Measurements from ENCODE around the gene CPM. TPM values are rescaled to one million over a fixed set of nuclear protein-coding genes. Genes with fewer than 3 reads are reported as not detected.

CPM gene
- total RNA-seq, 2 experiments from 2014 or later: 0.34 to 0.58 TPM

DNA sequence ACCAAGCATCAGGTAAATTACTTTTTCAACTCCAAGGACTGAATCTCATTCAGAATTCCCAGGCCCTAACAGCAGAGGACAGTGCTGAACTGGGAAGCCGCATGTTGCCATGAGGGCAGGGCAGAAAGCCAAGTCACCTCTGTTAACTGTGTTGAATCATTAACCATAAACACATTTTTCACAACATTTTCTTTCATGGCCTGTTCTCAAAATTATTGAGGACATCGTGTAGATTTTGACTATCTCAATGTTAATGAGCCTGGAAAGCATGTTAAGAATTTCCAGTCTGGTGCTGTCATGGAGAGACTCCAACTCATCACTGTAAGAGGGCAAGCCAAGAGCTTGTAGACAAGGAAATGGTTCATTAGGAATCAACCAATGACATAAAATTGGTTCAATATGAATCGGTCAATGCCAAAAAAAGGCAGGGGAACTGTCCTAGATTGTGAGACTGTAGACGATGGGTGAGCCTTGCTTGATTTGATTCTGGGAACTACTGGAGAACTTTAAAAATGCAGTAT, 33.7 kb downstream of the CPM start:
- H3K4me3 Mint-ChIP-seq: no peak overlapping the region
- no peaks in the 10 kb centered on the region for H3K9me3 Mint-ChIP-seq (ENCODE audit: insufficient read depth)
- no peaks in the 10 kb centered on the region for H3K36me3 Mint-ChIP-seq (ENCODE audit: low read depth)
- POLR2A ChIA-PET: no interaction called here
- H3K27me3 Mint-ChIP-seq (ENCODE audit: low read depth): peaks cover 21% of the 10 kb centered on the region
- DNase-seq: no peak
- no peaks in the 10 kb centered on the region for H3K4me1 Mint-ChIP-seq (ENCODE audit: low read depth)
- no peak overlapping the region for H3K27ac Mint-ChIP-seq
- CTCF ChIA-PET: no interaction called here
- no peak for ATAC-seq

- DNase-seq (no peak), ATAC-seq (no peak)
- ChIA-PET POLR2A (no interaction called here), CTCF (no interaction called here)
- peaks cover 1% of the 10 kb centered on the region for H3K4me1 Mint-ChIP-seq (ENCODE audit: low read depth)
- H3K27me3 Mint-ChIP-seq (ENCODE audit: low read depth): peaks cover 21% of the 10 kb centered on the region
- no peaks in the 10 kb centered on the region for H3K9me3 Mint-ChIP-seq (ENCODE audit: insufficient read depth)
- H3K36me3 Mint-ChIP-seq (ENCODE audit: low read depth): no peaks in the 10 kb centered on the region
- no peak overlapping the region for H3K27ac Mint-ChIP-seq
- H3K4me3 Mint-ChIP-seq: no peak overlapping the region
Measured at GRCh38 chr12:68896881-68897540, 36.0 kb downstream of the CPM start.

- CTCF ChIA-PET: no interaction called here
Measured at GRCh38 chr12:68894276-68894855, 38.6 kb downstream of the CPM start.

DNA sequence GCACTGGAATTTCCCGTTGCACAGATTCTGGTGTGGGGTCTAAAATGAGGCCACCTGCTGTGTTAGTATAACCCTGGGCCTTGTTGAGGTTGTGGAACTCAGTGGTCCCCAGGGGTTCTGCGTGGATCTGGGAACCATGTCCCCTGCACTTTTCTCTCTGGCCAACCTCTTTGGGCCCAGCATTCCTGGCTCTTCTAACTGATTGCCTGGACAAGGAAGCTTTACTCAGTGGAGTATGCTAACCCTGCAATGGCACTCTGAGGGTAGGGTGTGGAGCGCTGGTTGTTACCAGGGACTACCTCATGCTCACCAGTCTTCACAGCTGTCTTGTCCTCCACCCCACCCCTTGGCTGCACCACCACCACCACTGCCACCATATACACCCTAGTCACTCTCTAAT, 39.2 kb downstream of the CPM start:
- Mint-ChIP-seq H3K27ac (no peak overlapping the region), H3K4me1 (ENCODE audit: low read depth) (peaks cover 11% of the 10 kb centered on the region)
- ATAC-seq: no peak

More at GRCh38 chr12:68894276-68894855, 38.6 kb downstream of the CPM start:
- H3K36me3 Mint-ChIP-seq (ENCODE audit: low read depth): no peaks in the 10 kb centered on the region
- DNase-seq (no peak), ATAC-seq (no peak)
- no peaks in the 10 kb centered on the region for H3K9me3 Mint-ChIP-seq (ENCODE audit: insufficient read depth)
- H3K4me3 Mint-ChIP-seq: no peak overlapping the region
- peaks cover 9% of the 10 kb centered on the region for H3K4me1 Mint-ChIP-seq (ENCODE audit: low read depth)
- POLR2A ChIA-PET: interaction anchor here (0.9 kb wide), 1 partner anchor 608 kb away, joined by 4 read pairs; no protein-coding TSS in a partner anchor
- H3K27me3 Mint-ChIP-seq (ENCODE audit: low read depth): peaks cover 10% of the 10 kb centered on the region
- no peak overlapping the region for H3K27ac Mint-ChIP-seq

DNA sequence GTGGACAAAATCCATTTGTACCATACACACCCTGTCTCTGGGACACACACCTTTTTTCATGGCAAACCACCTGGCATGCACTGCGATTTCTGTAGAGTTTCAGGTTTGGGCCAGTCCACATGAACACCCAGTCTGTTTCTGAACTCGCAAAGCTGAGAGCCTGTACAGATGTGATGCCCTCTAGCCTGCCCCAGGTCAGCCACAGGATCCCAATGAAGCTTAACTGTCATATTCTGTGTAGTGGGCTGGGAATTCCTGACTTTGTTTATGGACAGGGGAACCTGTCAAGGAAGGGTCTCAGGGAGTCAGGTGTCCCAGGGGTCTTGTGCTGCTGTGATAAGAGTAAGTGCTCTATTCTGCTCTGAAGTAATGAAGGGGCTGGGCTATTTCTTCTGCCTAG, 39.8 kb downstream of the CPM start:
- H3K27me3 Mint-ChIP-seq (ENCODE audit: low read depth): peaks cover 9% of the 10 kb centered on the region
- no peak for DNase-seq
- no peak overlapping the region for H3K27ac Mint-ChIP-seq
- no peaks in the 10 kb centered on the region for H3K36me3 Mint-ChIP-seq (ENCODE audit: low read depth)
- H3K9me3 Mint-ChIP-seq (ENCODE audit: insufficient read depth): no peaks in the 10 kb centered on the region
- H3K4me3 Mint-ChIP-seq: no peak overlapping the region
- ATAC-seq: no peak
- ChIA-PET POLR2A (no interaction called here), CTCF (no interaction called here)
- H3K4me1 Mint-ChIP-seq (ENCODE audit: low read depth): peaks cover 16% of the 10 kb centered on the region

More for the DNA sequence above, 39.2 kb downstream of the CPM start:
- CTCF ChIA-PET: no interaction called here
- POLR2A ChIA-PET: no interaction called here
- no peak overlapping the region for H3K4me3 Mint-ChIP-seq
- H3K27me3 Mint-ChIP-seq (ENCODE audit: low read depth): peaks cover 9% of the 10 kb centered on the region
- no peaks in the 10 kb centered on the region for H3K36me3 Mint-ChIP-seq (ENCODE audit: low read depth)
- H3K9me3 Mint-ChIP-seq (ENCODE audit: insufficient read depth): no peaks in the 10 kb centered on the region
- DNase-seq: no peak

GRCh38 chr12:68891141-68891540, 41.8 kb downstream of the CPM start:
- Mint-ChIP-seq H3K27me3 (ENCODE audit: low read depth) (peaks cover 7% of the 10 kb centered on the region), H3K27ac (no peak overlapping the region), H3K4me1 (ENCODE audit: low read depth) (peaks cover 18% of the 10 kb centered on the region), H3K36me3 (ENCODE audit: low read depth) (no peaks in the 10 kb centered on the region), H3K4me3 (no peak overlapping the region), H3K9me3 (ENCODE audit: insufficient read depth) (no peaks in the 10 kb centered on the region)
- CTCF ChIA-PET: interaction anchor here (1.6 kb wide), 1 partner anchor 179 kb away, joined by 7 read pairs; no protein-coding TSS in a partner anchor
- POLR2A ChIA-PET: no interaction called here
- ATAC-seq (no peak), DNase-seq (no peak)

- no peak overlapping the region for H3K27ac Mint-ChIP-seq
- ATAC-seq (no peak), DNase-seq (no peak)
- H3K36me3 Mint-ChIP-seq (ENCODE audit: low read depth): no peaks in the 10 kb centered on the region
- peaks cover 18% of the 10 kb centered on the region for H3K4me1 Mint-ChIP-seq (ENCODE audit: low read depth)
- H3K4me3 Mint-ChIP-seq: no peak overlapping the region
- H3K9me3 Mint-ChIP-seq (ENCODE audit: insufficient read depth): no peaks in the 10 kb centered on the region
- peaks cover 3% of the 10 kb centered on the region for H3K27me3 Mint-ChIP-seq (ENCODE audit: low read depth)
- CTCF ChIA-PET: interaction anchor here (1.6 kb wide), 1 partner anchor 179 kb away, joined by 7 read pairs; no protein-coding TSS in a partner anchor
- POLR2A ChIA-PET: no interaction called here
Measured at GRCh38 chr12:68890701-68891113, 42.3 kb downstream of the CPM start.

GRCh38 chr12:68888243-68888642, 44.7 kb downstream of the CPM start:
- Mint-ChIP-seq H3K4me1 (ENCODE audit: low read depth) (peaks cover 18% of the 10 kb centered on the region), H3K27me3 (ENCODE audit: low read depth) (peaks cover 4% of the 10 kb centered on the region), H3K27ac (no peak overlapping the region), H3K9me3 (ENCODE audit: insufficient read depth) (no peaks in the 10 kb centered on the region), H3K36me3 (ENCODE audit: low read depth) (no peaks in the 10 kb centered on the region), H3K4me3 (no peak overlapping the region)
- no peak for ATAC-seq
- ChIA-PET CTCF (interaction anchor here (1.2 kb wide), 1 partner anchor 182 kb away, joined by 5 read pairs; no protein-coding TSS in a partner anchor), POLR2A (no interaction called here)
- no peak for DNase-seq

DNA sequence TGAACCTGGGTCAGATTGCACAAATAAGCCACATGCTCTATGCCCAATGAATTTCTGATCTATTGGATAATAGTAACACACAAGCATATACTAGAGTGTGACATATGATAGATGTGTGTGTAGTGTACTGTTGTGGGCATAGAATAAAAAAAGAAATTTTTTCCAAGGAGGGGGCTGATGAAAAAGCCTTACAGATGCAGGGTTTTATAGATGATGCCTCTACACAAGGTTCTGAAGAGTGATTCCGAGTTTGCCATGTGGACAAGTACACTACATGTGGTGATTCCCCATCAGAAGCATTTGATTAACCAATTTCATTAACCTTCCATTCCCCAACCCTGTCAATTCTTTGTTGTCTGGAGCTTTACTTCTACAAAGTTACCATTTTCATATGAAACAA, 45.3 kb downstream of the CPM start:
- no peak overlapping the region for H3K4me3 Mint-ChIP-seq
- H3K27me3 Mint-ChIP-seq (ENCODE audit: low read depth): peaks cover 4% of the 10 kb centered on the region
- ChIA-PET CTCF (interaction anchor here (1.2 kb wide), 1 partner anchor 182 kb away, joined by 5 read pairs; no protein-coding TSS in a partner anchor), POLR2A (no interaction called here)
- ATAC-seq (no peak), DNase-seq (no peak)
- peaks cover 18% of the 10 kb centered on the region for H3K4me1 Mint-ChIP-seq (ENCODE audit: low read depth)
- H3K9me3 Mint-ChIP-seq (ENCODE audit: insufficient read depth): no peaks in the 10 kb centered on the region
- H3K27ac Mint-ChIP-seq: no peak overlapping the region
- no peaks in the 10 kb centered on the region for H3K36me3 Mint-ChIP-seq (ENCODE audit: low read depth)

DNA sequence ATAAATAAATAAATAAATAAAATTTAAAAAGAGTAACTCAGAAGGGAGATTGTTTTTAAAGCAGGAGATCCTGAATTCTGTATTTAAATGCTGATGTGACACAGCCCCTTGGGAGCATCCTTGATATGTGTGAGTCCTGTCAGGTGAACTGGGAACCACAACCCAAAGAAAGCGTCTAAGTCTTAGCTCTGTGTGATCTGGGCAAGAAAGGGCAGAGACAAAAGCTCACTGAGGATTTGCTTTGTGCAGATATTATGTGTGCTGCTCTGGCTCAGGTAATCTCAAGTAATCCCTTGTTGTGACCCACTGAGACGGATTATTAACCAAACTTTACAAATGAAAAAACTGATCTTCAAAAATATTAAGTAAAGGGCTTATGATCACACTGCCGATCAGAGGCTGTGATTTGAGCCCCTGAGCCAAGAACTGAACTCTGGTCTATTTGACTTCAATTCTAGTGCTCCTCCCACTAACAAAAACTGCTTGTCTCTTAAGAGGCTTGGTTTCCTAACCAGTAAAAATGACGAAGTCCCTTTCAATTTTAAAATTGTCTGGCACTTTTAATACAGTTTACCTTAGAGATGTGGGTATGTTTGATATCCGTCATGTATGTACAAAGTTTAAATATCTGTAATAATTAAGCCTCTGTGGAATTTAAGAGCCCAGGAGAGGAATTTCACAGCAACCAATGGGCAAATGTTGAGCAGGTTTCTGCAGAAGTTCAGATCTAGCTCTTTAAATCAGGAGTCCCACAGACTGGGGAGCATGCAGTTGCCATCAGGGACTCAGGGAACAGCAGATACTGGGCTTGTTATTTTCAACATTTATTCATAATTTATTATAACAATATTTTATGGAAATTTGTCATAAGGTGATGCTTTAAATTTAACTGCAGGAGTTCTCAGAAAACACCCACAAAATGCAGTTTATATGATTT, 46.1 kb downstream of the CPM start:
- no peak overlapping the region for H3K27ac Mint-ChIP-seq
- POLR2A ChIA-PET: no interaction called here
- ATAC-seq: no peak

DNA sequence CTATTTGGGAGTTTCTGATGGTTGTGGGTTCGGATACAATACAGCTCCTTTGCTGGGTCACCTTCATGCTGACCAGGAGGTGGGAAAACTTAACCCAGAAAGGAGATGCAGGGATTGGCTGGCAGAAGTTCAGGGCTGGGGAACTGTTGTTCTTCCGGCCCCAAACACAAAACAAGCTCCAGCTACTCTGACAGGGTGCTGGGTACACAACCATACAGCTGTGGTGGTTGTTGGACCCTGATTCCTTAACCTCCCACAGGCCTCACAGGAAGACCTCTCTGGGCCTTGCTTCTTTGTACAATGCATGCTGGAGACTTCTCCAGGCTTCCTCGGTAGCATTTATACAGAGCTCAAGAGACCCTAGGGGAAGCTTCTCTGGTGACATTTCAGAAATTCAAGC, 47.6 kb downstream of the CPM start:
- Mint-ChIP-seq H3K36me3 (ENCODE audit: low read depth) (no peaks in the 10 kb centered on the region), H3K4me1 (ENCODE audit: low read depth) (peaks cover 10% of the 10 kb centered on the region), H3K27ac (no peak overlapping the region), H3K4me3 (no peak overlapping the region), H3K9me3 (ENCODE audit: insufficient read depth) (no peaks in the 10 kb centered on the region), H3K27me3 (ENCODE audit: low read depth) (peaks cover 4% of the 10 kb centered on the region)
- DNase-seq: no peak
- POLR2A ChIA-PET: no interaction called here
- CTCF ChIA-PET: interaction anchor here (1.0 to 1.3 kb wide), 2 partner anchors 16 to 300 kb away, joined by 3 read pairs; no protein-coding TSS in a partner anchor
- ATAC-seq: no peak

More for the DNA sequence above, 46.1 kb downstream of the CPM start:
- peaks cover 4% of the 10 kb centered on the region for H3K27me3 Mint-ChIP-seq (ENCODE audit: low read depth)
- no peaks in the 10 kb centered on the region for H3K9me3 Mint-ChIP-seq (ENCODE audit: insufficient read depth)
- H3K36me3 Mint-ChIP-seq (ENCODE audit: low read depth): no peaks in the 10 kb centered on the region
- H3K4me1 Mint-ChIP-seq (ENCODE audit: low read depth): peaks cover 16% of the 10 kb centered on the region
- H3K4me3 Mint-ChIP-seq: no peak overlapping the region
- CTCF ChIA-PET: interaction anchor here (1.2 kb wide), 1 partner anchor 183 kb away, joined by 5 read pairs; no protein-coding TSS in a partner anchor
- no peak for DNase-seq
